ENCODE data around the gene TTBK1.
A peak's percentile ranks its signal among the peaks of the same experiment; 100 is the strongest.

- TF ChIP-seq CTCF (IDR thresholded peaks at IDR 0.05; ENCODE audit: insufficient read depth, low read length) (no peak), POLR2AphosphoS5 (IDR thresholded peaks at IDR 0.05; ENCODE audit: low read depth) (0 out of 2 replicates have a peak, but pooled peaks have one; percentile 10), REST (IDR thresholded peaks at IDR 0.05; ENCODE audit: insufficient replicate concordance, low read depth) (no peak)
These were observed 20.1 kb upstream of the TTBK1 start for GRCh38 chr6:43223175-43223574.
